OCI-LY3 (cell line): Measurements from ENCODE around the gene MMD.

ENCODE experiments used
- EZH2phosphoT487 ChIP-seq: fragments of 200-600 bp; shearing (Covaris generic); IDR thresholded peaks from 2 replicates; pipeline ENCODE4 v1.6.1; 2018; ENCODE audit warnings: antibody characterized with exemption, mixed run types, low read depth
- TF ChIP-seq, protein P1 (sequence below): fragments of 200-600, 300-600 bp; sonication (generic); IDR thresholded peaks from 2 replicates; pipeline ENCODE4 v1.5.1; 2014; ENCODE audit warnings: antibody characterized with exemption, low read length, low read depth

DNA sequence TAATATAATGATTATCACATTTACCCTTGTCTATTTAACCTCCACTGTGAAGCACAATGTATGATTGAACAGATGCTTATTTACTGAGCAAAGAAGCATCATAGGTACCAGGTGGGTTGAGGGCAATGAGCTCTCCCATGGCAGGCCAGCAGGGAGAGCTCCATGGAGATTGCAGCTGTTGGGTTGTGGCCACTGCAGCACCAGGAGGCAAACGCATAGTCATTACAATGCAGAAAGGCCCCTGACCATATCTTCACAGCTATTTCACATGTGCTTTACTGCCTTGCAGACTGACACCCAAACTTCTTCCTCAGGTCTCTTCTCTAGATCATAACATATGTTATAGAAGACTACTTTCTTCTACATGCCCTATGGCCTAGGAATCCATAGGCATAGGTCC is 75.0 kb downstream of the MMD start:
- TF ChIP-seq EZH2phosphoT487 = no peak
- TF ChIP-seq, protein P1, sequence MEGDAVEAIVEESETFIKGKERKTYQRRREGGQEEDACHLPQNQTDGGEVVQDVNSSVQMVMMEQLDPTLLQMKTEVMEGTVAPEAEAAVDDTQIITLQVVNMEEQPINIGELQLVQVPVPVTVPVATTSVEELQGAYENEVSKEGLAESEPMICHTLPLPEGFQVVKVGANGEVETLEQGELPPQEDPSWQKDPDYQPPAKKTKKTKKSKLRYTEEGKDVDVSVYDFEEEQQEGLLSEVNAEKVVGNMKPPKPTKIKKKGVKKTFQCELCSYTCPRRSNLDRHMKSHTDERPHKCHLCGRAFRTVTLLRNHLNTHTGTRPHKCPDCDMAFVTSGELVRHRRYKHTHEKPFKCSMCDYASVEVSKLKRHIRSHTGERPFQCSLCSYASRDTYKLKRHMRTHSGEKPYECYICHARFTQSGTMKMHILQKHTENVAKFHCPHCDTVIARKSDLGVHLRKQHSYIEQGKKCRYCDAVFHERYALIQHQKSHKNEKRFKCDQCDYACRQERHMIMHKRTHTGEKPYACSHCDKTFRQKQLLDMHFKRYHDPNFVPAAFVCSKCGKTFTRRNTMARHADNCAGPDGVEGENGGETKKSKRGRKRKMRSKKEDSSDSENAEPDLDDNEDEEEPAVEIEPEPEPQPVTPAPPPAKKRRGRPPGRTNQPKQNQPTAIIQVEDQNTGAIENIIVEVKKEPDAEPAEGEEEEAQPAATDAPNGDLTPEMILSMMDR = no peak
